ENCODE measurements around the gene LRP3.

DNA sequence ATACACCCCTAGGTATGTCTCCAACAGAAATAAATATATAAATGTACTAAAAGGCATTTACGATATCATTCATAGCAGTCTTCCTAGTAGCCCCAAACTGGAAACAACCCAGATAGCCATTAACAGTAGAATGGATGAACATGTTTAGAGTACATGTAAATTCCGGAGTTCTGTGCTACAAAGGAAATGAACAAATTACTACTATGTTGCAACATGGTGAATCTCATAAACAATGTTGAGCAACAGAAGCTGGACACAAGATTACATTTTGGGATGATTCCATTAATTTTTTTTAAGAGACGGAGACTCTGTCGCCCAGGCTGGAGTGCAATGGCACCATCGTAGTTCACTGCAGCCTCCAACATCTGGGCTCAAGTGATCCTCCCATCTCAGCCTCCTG is 37.4 kb downstream of the LRP3 start:
- TF ChIP-seq, protein P1, sequence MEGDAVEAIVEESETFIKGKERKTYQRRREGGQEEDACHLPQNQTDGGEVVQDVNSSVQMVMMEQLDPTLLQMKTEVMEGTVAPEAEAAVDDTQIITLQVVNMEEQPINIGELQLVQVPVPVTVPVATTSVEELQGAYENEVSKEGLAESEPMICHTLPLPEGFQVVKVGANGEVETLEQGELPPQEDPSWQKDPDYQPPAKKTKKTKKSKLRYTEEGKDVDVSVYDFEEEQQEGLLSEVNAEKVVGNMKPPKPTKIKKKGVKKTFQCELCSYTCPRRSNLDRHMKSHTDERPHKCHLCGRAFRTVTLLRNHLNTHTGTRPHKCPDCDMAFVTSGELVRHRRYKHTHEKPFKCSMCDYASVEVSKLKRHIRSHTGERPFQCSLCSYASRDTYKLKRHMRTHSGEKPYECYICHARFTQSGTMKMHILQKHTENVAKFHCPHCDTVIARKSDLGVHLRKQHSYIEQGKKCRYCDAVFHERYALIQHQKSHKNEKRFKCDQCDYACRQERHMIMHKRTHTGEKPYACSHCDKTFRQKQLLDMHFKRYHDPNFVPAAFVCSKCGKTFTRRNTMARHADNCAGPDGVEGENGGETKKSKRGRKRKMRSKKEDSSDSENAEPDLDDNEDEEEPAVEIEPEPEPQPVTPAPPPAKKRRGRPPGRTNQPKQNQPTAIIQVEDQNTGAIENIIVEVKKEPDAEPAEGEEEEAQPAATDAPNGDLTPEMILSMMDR (conservative IDR thresholded peaks at IDR 0.05 in 1 of 2, IDR thresholded peaks at IDR 0.05 in 1 of 2; ENCODE audit: low read depth in 1 of 2, low read length in 2 of 2), result no peak
- TF ChIP-seq EZH2 (IDR thresholded peaks at IDR 0.05; ENCODE audit: low read length, missing control alignments), result no peak

Measured in fibroblast of lung (primary cell).